GM10266 (cell line): ENCODE results near the gene RXFP4.
"Not testable (repeated sequence)": the region's sequence is repeated elsewhere in the genome, so short reads cannot be mapped to it uniquely, and the experiment has no call there.

Source experiments
- DNase-seq: peaks from one replicate; pipeline ENCODE4 v3.0.0; 2012; ENCODE audit errors: extremely low spot score
- TF ChIP-seq, protein P1 (sequence below): IDR thresholded peaks from 2 replicates; pipeline ENCODE4 v1.5.1; 2012; ENCODE audit warnings: mild to moderate bottlenecking, low read depth; ENCODE audit not compliant: control insufficient read depth, insufficient read depth; ENCODE audit errors: missing control alignments

The RXFP4 gene

DNA sequence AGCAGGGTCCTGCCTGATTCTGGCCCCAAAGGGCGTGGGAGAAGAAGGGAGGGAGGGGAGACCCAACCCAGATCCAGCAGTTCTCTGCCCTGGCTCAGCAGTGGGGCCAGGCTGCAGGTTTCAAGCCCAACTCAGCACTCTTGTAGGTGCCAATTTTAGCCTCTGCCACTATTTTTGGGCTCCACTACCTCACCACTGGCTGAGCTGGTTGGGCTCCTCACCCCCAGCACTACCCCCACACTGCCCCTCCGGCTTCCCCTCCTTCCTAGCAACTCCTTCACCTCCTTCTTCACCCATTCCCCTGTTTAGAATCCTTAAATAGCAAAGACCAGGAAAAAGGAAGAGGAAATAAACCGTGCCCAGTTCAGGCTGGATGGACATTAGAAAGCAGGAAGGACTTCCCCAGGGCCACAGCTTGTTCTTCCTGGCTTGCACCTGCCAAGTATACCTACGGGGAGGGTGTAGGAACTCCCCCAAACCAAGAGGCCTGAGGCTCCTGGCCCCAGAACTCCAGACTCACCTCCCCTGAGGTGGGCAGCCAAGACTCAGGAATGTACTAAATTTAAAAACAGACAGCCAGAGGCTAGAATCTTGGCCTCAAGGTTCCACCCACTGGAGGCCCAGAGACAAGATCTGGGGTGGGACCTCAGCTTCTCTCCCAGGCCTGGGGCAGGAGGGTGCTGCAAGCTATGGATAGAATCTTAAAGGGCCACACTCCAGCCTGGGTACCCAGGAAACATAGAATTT, 38.3 kb downstream of the RXFP4 start:
- TF ChIP-seq, protein P1, sequence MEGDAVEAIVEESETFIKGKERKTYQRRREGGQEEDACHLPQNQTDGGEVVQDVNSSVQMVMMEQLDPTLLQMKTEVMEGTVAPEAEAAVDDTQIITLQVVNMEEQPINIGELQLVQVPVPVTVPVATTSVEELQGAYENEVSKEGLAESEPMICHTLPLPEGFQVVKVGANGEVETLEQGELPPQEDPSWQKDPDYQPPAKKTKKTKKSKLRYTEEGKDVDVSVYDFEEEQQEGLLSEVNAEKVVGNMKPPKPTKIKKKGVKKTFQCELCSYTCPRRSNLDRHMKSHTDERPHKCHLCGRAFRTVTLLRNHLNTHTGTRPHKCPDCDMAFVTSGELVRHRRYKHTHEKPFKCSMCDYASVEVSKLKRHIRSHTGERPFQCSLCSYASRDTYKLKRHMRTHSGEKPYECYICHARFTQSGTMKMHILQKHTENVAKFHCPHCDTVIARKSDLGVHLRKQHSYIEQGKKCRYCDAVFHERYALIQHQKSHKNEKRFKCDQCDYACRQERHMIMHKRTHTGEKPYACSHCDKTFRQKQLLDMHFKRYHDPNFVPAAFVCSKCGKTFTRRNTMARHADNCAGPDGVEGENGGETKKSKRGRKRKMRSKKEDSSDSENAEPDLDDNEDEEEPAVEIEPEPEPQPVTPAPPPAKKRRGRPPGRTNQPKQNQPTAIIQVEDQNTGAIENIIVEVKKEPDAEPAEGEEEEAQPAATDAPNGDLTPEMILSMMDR: no peak
- no peak for DNase-seq

DNA sequence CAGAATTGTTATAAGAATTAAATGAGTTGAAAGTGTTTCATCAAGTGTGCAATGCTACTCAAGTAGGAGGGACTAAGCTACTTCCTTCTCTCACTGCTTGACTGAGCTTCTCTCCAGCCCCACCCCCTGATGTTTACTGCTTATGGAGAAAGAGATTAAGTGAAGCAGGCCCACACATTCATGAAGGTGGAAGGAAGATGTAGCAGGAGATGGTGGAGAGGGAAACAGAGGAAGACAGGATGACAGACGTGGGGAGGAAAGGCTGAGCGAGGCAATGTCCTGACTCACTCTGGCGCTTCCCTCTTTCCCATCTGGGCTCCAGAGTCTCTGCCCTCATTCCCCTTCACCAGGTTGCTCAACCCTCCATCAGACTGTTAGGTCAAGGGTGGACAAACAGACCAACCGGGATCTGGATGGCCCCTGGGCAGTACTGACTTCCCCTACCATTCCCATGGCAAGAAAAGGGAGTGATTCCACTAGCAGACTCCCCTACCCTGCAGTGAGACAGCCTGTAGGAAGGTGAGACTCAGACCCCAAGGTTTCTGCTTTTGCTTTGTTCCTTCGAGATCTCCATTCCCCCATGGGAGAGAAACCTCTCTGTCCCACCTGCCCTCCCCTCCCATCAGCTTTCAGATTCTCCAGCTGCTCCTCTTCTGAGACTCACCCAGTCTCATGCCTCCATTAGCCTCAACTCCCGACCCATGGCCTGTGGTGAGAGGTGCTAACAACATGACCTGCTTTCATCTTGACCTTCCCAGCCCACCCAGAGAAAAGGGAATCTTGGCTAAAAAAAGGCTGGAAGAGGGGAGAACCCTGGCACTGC, 40.0 kb downstream of the RXFP4 start:
- peak; percentile 65 for DNase-seq
- TF ChIP-seq, protein P1: no peak

DNA sequence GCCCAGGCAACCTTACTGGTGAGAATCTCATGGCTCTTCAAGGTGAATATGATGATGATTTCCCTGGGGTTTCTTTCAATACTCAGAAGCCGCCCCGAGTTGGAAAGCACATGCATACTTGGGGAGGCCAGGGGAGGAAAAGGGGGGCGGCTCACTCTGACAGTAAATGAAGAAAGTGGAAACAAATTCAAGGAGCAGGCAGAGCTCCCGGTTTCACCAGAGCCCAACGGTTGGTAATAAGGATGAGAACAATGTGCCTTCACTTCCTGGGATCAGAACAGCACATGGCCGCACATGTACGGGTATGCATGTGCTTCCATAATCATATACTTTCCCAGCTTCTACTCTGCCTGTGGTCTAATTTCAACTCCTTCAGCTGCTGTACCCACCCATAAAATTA, 40.7 kb downstream of the RXFP4 start:
- TF ChIP-seq, protein P1: no peak
- DNase-seq: no peak

DNA sequence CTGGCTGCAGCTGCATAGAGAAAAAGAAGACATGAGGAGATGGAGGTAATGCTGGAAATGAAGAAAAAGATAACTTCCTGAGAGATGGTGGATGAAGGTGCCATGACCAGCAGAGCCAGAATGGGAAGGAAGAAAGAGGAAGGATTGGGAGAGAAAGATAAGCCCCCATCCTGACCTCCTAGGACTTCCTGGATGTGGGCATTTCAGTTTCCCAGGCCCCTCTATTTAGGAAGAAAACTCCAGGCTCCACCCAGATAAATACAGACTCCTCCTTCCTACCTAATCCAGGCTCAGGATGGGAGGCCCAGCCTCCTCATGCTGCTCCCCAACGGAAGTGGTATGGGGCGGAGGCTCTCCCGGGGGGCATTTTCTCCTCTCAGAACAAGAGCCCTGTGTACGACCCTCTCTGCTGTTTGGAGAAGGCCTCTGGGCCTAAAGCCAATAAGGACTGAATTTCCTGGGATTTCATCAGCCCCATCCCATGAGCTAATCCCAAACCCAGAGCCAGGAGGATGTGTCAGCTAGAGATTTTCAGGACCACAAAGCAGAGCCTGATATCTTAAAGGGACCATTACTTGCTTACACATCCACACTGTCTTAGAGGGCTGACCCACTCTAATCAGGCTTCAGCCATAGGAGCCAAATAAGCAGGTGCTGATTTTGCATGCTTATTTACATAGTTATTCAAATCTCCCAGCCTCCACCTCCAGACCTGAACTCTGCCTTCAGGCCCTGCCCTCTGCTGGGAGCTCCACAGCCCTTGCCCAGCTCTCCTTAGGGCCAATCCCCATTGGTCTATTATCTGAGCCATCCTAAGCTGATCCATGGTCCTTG, 42.0 kb downstream of the RXFP4 start:
- no peak for DNase-seq
- TF ChIP-seq, protein P1: peak; percentile 27

DNA sequence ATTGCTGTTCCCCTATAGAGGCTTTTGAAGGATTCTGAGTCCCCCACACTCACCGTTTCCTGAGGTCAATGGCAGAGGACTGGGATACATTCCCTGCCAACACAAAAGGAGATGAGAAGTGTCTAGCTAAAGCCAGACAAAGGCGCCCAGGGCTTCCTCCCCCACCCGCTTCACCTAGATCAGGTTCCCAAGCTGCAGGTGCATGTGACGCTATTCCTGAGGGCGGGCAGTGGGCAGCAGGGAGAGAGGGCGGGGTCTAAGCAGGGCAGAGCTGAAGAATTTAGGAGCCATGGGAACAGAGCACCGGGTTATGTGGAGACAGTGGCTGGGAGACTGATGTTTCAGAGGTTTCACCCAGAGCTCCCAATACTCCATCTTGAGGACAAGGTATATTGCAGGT, 42.9 kb downstream of the RXFP4 start:
- TF ChIP-seq, protein P1: no peak
- DNase-seq: no peak

DNA sequence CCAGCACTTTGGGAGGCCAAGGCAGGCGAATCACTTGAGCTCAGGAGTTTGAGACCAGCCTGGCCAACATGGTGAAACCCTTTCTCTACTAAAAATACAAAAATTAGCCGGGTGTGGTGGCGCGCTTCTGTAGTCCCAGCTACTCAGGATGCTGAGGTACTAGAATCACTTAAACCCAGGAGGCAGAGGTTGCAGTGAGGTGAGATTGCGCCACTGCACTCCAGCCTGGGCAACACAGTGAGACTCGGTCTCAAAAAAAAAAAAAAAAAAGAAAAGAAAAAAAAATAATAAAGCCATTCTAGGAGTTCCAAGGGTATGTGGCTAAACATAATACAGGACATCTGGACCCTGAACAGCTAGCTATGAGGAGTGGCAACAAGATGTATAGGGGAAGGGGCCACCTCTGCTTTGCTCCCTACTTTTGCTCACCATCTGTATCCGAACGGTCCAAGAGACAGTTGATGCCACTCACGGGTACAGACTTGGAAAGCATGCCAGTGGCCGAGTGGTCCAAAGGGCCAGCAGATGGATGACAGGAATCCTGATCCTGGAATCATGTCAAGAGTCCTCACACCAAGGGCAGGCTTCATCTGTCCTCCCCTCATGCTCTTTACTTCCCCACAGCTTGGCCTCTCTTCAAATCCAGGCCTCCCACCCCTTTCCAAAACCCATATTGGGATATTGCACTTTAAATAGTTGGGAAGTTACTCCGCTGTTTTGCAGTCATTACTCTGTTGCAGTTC, 43.6 kb downstream of the RXFP4 start:
- not testable (repeated sequence) for DNase-seq
